C4-2B (cell line): Measurements from ENCODE around the gene NRIP1.

ENCODE experiments used
- CTCF ChIP-seq: fragments of 450-650 bp; conservative IDR thresholded peaks from 2 replicates; pipeline ENCODE4 v1.5.1; 2017; ENCODE audit warnings: mild to moderate bottlenecking
- ZFX ChIP-seq: fragments of 450-650 bp; IDR thresholded peaks from 2 replicates; pipeline ENCODE4 v1.6.1; 2017

- no peak for TF ChIP-seq CTCF
- TF ChIP-seq ZFX: no peak
Observed at GRCh38 chr21:14959343-14959742, 105.5 kb downstream of the NRIP1 start.
